K562 (cell line): ENCODE data around the gene BSCL2. TPM values are rescaled to one million over a fixed set of nuclear protein-coding genes. Genes with fewer than 3 reads are reported as not detected.
A peak's percentile ranks its signal among the peaks of the same experiment; 100 is the strongest.

ENCODE experiments used
- CHD7 ChIP-seq: fragments of 200-600 bp; sonication (generic); IDR thresholded peaks from one replicate; pipeline ENCODE4 v1.6.1; 2012; ENCODE audit warnings: mild to moderate bottlenecking, low read depth, low read length, inconsistent platforms
- DIDO1 ChIP-seq: fragments of 450-650 bp; IDR thresholded peaks from 2 replicates; pipeline ENCODE4 v1.6.1; 2016; ENCODE audit warnings: low read depth, missing biosample characterization, missing genetic modification characterization
- EHMT2 ChIP-seq: fragments of 450-650 bp; IDR thresholded peaks from 2 replicates; pipeline ENCODE4 v1.6.1; 2018; ENCODE audit warnings: antibody characterized with exemption
- FOXM1 ChIP-seq, 2 experiments: fragments of 450-650 bp in 1 of 2; sonication (generic) in 1 of 2; formaldehyde crosslinking in 1 of 2; IDR thresholded peaks; 2 replicates each; pipeline versions ENCODE4 v1.6.1 to v1.9.0; 2017 to 2022; ENCODE audit warnings: low read depth in 2 of 2, mild to moderate bottlenecking in 2 of 2, missing genetic modification reagents in 1 of 2, moderate library complexity in 1 of 2
- GTF3C2 ChIP-seq: IDR thresholded peaks from 3 replicates; pipeline ENCODE4 v1.6.1; 2011; ENCODE audit warnings: borderline replicate concordance, mild to moderate bottlenecking, moderate library complexity; ENCODE audit not compliant: insufficient read length; ENCODE audit errors: extremely low read depth
- HDAC6 ChIP-seq: IDR thresholded peaks from 2 replicates; pipeline ENCODE4 v1.6.1; 2012; ENCODE audit warnings: low read depth, mild to moderate bottlenecking, control low read depth, inconsistent platforms, low read length, moderate library complexity
- NFYB ChIP-seq: IDR thresholded peaks from 2 replicates; pipeline ENCODE4 v1.6.1; 2011; ENCODE audit warnings: mild to moderate bottlenecking, moderate library complexity; ENCODE audit not compliant: insufficient read length; ENCODE audit errors: extremely low read depth
- RBM39 ChIP-seq: fragments of 200-400 bp; formaldehyde crosslinking; optimal IDR thresholded peaks from 2 replicates; pipeline ENCODE3; 2018; ENCODE audit warnings: low read depth, low read length
- SREBF1 ChIP-seq: fragments of 150-350 bp; IDR thresholded peaks from 2 replicates; pipeline ENCODE4 v1.6.1; 2014; ENCODE audit warnings: antibody characterized with exemption, low read depth, low read length, borderline replicate concordance
- SUPT5H ChIP-seq: fragments of 450-650 bp; IDR thresholded peaks from 2 replicates; pipeline ENCODE4 v1.6.1; 2016
- TAL1 ChIP-seq: fragments of 450-650 bp; IDR thresholded peaks from 2 replicates; pipeline ENCODE4 v1.6.1; 2016; ENCODE audit warnings: mild to moderate bottlenecking
- TEAD2 ChIP-seq: fragments of 450-650 bp; IDR thresholded peaks from 2 replicates; pipeline ENCODE4 v1.6.1; 2016; ENCODE audit warnings: missing genetic modification characterization, control low read depth, missing compliant biosample characterization
- ZNF232 ChIP-seq: sonication (generic); formaldehyde crosslinking; IDR thresholded peaks from 2 replicates; pipeline ENCODE4 v1.8.0; 2022; ENCODE audit warnings: mild to moderate bottlenecking, missing genetic modification reagents
- polyA plus RNA-seq, 8 experiments: library from polyadenylated mRNA; depleted of rRNA in 4 of 8; stranded (reverse) in 5 of 8; unstranded in 3 of 8; fragments of >200 nt; fragmentation: Nextera tagmentation in 2 of 8; fragmentation: Illumina TruSeq in 1 of 8; extraction: Ambion mirVana in 2 of 8; extraction: Trizol in 1 of 8; gene quantifications; 2 replicates each; pipeline versions ENCODE4 v1.2.1 to v1.2.3, GENCODE V29; 2011 to 2014; ENCODE audit warnings: inconsistent platforms in 1 of 8, missing spikeins in 1 of 8
- total RNA-seq, 7 experiments: library from RNA; depleted of rRNA in 6 of 7; stranded (reverse); fragments of >200 nt in 6 of 7; fragmentation: Illumina TruSeq in 2 of 7; extraction: Trizol in 2 of 7; gene quantifications; 2 replicates each; pipeline versions ENCODE4 v1.2.1 to v1.2.3, GENCODE V29; 2011 to 2021; ENCODE audit warnings: low replicate concordance in 1 of 7

BSCL2 gene
- total and polyA plus RNA-seq, 9 of the 15 experiments (the other 6 are each of a cell fraction or from before 2014, with no cell fraction given) = 18.9 to 51.7 (median 35.2) TPM

GRCh38 chr11:62645946-62646824 lies 61.0 kb downstream of the BSCL2 start, which contains the start of gene GANAB (continued):
- no peak for TF ChIP-seq CHD7
- no peak for TF ChIP-seq GTF3C2
- TF ChIP-seq TAL1 = no peak
- no peak for TF ChIP-seq FOXM1 (IDR thresholded peaks at IDR 0.05; ENCODE audit: low read depth)
- no peak; the same call in 1 of the 2 replicates for TF ChIP-seq FOXM1 (CRISPR knock-in tag; IDR thresholded peaks at IDR 0.05; ENCODE audit: low read depth)
- TF ChIP-seq EHMT2 = no peak
- TF ChIP-seq NFYB = peak; percentile 56
- no peak for TF ChIP-seq SREBF1
- peak; percentile 45; the same call in 1 of the 2 replicates for TF ChIP-seq DIDO1 (tag)
- TF ChIP-seq SUPT5H = peak; percentile 93
- no peak for TF ChIP-seq HDAC6
- no peak; the same call in 1 of the 2 replicates for TF ChIP-seq ZNF232 (CRISPR knock-in tag)
- no peak for TF ChIP-seq RBM39
- no peak for TF ChIP-seq TEAD2 (tag)
